ENCODE results near the gene FTH1.

Gene FTH1

GRCh38 chr11:61959114-61959513 is 8.3 kb downstream of the FTH1 start:
- peaks cover 3% of the 10 kb centered on the region; the same call in 1 of the 2 replicates for H3F3A ChIP-seq (ENCODE audit: low read depth)
- H3K4me3 ChIP-seq (ENCODE audit: low read length, poor library complexity, severe bottlenecking): no peak overlapping the region
- no peaks in the 10 kb centered on the region for H3K9me3 ChIP-seq (ENCODE audit: insufficient read depth, low read depth, low read length)
- no peaks in the 10 kb centered on the region for H3K9me2 ChIP-seq (replicated peaks; ENCODE audit: low read depth, low read length)
- no peak for TF ChIP-seq CTCF (conservative IDR thresholded peaks at IDR 0.05; ENCODE audit: low read length)
- H2AFZ ChIP-seq (ENCODE audit: low read length): no peak overlapping the region
- H3K36me3 ChIP-seq (ENCODE audit: insufficient read depth, low read length): peaks cover 5% of the 10 kb centered on the region; the same call in 1 of the 2 replicates
- H3K27me3 ChIP-seq (ENCODE audit: insufficient read depth, low read length, poor library complexity, severe bottlenecking): no peaks in the 10 kb centered on the region
- no peak overlapping the region for H3K4me2 ChIP-seq (ENCODE audit: low read depth, low read length, poor library complexity, severe bottlenecking)
- H3K4me1 ChIP-seq (ENCODE audit: insufficient read depth, low read length, poor library complexity, severe bottlenecking): peaks cover 7% of the 10 kb centered on the region
- H4K20me1 ChIP-seq (ENCODE audit: insufficient read depth, low read length, poor library complexity, severe bottlenecking): peaks cover 5% of the 10 kb centered on the region
- peaks cover 5% of the 10 kb centered on the region; the same call in 1 of the 2 replicates for H3K79me2 ChIP-seq (ENCODE audit: insufficient read depth, low read length)
- no peak overlapping the region for H3K9ac ChIP-seq (ENCODE audit: low read depth, low read length, poor library complexity, severe bottlenecking)

- H3K9ac ChIP-seq (ENCODE audit: low read depth, low read length, poor library complexity, severe bottlenecking): no peak overlapping the region
- H3F3A ChIP-seq (ENCODE audit: low read depth): no peaks in the 10 kb centered on the region
- no peaks in the 10 kb centered on the region for H3K9me3 ChIP-seq (ENCODE audit: insufficient read depth, low read depth, low read length)
- peaks cover under 1% of the 10 kb centered on the region for H4K20me1 ChIP-seq (ENCODE audit: insufficient read depth, low read length, poor library complexity, severe bottlenecking)
- no peak overlapping the region for H3K4me3 ChIP-seq (ENCODE audit: low read length, poor library complexity, severe bottlenecking)
- H3K4me2 ChIP-seq (ENCODE audit: low read depth, low read length, poor library complexity, severe bottlenecking): no peak overlapping the region
- no peaks in the 10 kb centered on the region; the same call in 1 of the 2 replicates for H3K36me3 ChIP-seq (ENCODE audit: insufficient read depth, low read length)
- no peaks in the 10 kb centered on the region for H3K79me2 ChIP-seq (ENCODE audit: insufficient read depth, low read length)
- H3K27me3 ChIP-seq (ENCODE audit: insufficient read depth, low read length, poor library complexity, severe bottlenecking): no peaks in the 10 kb centered on the region
- no peak for TF ChIP-seq CTCF (conservative IDR thresholded peaks at IDR 0.05; ENCODE audit: low read length)
- no peak for TF ChIP-seq EZH2phosphoT487 (IDR thresholded peaks at IDR 0.05; ENCODE audit: borderline replicate concordance)
- peaks cover 4% of the 10 kb centered on the region for H3K4me1 ChIP-seq (ENCODE audit: insufficient read depth, low read length, poor library complexity, severe bottlenecking)
- no peak overlapping the region for H2AFZ ChIP-seq (ENCODE audit: low read length)
- no peaks in the 10 kb centered on the region for H3K9me2 ChIP-seq (replicated peaks; ENCODE audit: low read depth, low read length)
Measured at GRCh38 chr11:61958590-61958989, 8.8 kb downstream of the FTH1 start.

- Histone ChIP-seq H2AFZ (ENCODE audit: low read length) (no peak overlapping the region), H3F3A (ENCODE audit: low read depth) (no peaks in the 10 kb centered on the region), H4K20me1 (ENCODE audit: insufficient read depth, low read length, poor library complexity, severe bottlenecking) (no peaks in the 10 kb centered on the region), H3K9me3 (ENCODE audit: insufficient read depth, low read depth, low read length) (no peaks in the 10 kb centered on the region), H3K4me3 (ENCODE audit: low read length, poor library complexity, severe bottlenecking) (no peak overlapping the region), H3K27me3 (ENCODE audit: insufficient read depth, low read length, poor library complexity, severe bottlenecking) (no peaks in the 10 kb centered on the region), H3K4me2 (ENCODE audit: low read depth, low read length, poor library complexity, severe bottlenecking) (no peak overlapping the region), H3K79me2 (ENCODE audit: insufficient read depth, low read length) (no peaks in the 10 kb centered on the region), H3K36me3 (ENCODE audit: insufficient read depth, low read length) (no peaks in the 10 kb centered on the region), H3K9ac (ENCODE audit: low read depth, low read length, poor library complexity, severe bottlenecking) (no peak overlapping the region), H3K9me2 (replicated peaks; ENCODE audit: low read depth, low read length) (no peaks in the 10 kb centered on the region), H3K4me1 (ENCODE audit: insufficient read depth, low read length, poor library complexity, severe bottlenecking) (no peaks in the 10 kb centered on the region)
- TF ChIP-seq CTCF (conservative IDR thresholded peaks at IDR 0.05; ENCODE audit: low read length): no peak
Measured at GRCh38 chr11:61957021-61957770, 10.2 kb downstream of the FTH1 start.

Data from Loucy (cell line).